Measurements from ENCODE around the gene MPST.
"Not testable (repeated sequence)": the region's sequence is repeated elsewhere in the genome, so short reads cannot be mapped to it uniquely, and the experiment has no call there.

MPST gene

GRCh38 chr22:37019309-37020191 lies at the start of gene MPST, which contains the start of gene TST:
Gene MPST (plus strand): TSS chr22:37019742. CDS start chr22:37019837, 95 bp downstream.
Gene TST (minus strand): TSS chr22:37019447. CDS start chr22:37018732, 715 bp downstream.
- peak; percentile 90 for DNase-seq (ENCODE audit: low read depth, low spot score)

DNA sequence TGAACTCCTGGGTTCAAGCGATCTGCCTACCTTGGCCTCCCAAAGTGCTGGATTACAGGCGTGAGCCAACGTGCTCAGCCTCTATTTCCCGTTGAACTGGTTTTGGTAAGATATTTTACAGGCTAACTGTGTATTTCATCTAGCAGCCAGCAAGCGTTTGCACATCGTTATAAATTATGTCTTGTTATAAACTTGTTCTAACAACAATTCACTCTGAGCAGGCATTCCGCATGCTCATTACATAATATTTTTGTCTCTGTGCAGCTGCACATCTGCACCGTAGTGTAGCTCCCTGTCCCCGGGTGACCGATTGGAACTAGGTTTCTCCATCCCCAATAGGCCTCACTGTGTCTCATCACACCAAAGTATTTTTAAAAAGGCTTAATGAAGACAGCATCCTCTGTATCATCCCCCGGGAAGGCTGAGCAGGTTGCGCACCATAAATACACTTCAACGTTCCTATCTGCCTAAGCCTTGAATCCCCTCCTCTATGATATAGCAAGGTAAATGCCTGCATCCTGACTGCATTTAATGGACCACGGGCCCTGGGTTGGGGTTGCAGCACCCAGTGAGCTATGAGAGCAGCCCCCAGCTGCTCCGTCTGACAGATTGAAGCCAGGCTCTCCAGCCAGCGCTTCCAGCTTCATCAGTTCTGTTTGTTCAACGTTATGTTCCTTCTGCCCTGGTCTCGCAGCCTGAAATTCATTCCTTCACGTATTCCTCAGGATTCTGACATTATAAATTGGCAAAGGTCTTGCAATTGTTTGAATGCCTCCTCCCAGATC lies 48.0 kb upstream of the MPST start:
- no peak for DNase-seq (ENCODE audit: low read depth, low spot score)

GRCh38 chr22:36976606-36977005 lies 42.9 kb upstream of the MPST start:
- no peak for DNase-seq (ENCODE audit: low read depth, low spot score)

GRCh38 chr22:36977401-36977861 lies 42.1 kb upstream of the MPST start:
- DNase-seq (ENCODE audit: low read depth, low spot score), result peak; percentile 38

DNA sequence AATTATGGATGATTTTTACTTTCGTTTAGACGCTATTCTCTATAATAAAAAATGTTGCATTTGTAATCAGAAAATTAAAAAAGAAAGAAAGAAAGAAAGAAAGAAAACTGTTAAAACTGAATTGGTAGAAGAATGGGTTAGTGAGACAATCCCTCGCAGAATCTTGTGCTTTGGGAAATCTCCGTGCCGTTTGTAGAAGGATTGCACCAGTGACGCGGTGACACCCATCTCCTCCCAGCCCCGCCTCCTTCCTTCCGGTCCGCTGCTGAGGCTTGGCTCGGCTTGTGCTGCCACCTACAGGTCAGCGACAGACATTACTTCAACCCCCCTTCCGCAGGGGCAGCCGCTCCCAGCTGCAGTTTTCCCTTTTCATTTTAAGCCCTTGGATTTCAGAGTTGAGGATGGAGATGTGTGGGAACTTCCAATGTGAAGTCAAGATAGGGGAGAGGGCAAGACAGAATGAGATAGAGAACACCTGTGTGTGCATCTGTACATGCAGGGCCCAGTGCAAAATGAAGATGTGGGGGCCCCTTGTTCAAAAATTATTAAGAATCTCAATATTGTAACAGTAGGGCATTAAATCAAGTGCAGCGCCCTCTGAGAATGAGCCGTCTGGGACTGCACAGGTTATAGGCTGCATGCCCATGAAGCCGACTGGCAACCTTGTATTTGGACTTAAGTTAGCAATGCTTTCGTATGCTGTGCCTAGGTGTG lies 41.4 kb upstream of the MPST start:
- DNase-seq (ENCODE audit: low read depth, low spot score), result peak; percentile 89

GRCh38 chr22:36979016-36979910 lies 40.3 kb upstream of the MPST start:
- DNase-seq (ENCODE audit: low read depth, low spot score), result no peak

DNA sequence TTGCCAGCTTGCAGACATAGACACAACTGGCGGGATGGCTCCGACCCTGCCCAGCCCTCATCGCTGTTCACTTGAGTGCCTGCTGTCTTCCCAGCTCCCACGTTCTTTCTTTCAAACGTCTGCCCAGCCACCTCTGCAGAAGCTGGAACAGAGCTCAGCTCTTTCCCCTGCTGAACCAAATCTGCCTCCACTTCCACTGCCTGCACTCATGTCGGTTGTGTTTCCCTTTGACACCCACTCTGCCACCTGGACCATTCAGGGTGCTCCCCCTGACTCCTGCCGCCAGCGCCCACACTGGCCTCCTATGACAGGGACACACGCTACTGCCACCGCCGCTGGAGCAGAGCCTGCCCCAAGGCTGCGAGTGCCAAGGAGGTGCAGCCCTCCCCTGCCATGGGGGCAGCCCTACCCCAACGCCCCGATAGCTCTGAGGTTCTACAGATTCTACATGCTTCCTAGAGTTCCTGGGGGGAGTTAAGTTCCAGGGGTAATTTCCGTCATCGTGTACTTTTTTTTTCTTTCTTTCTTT lies 38.2 kb upstream of the MPST start:
- no peak for DNase-seq (ENCODE audit: low read depth, low spot score)

- DNase-seq (ENCODE audit: low read depth, low spot score), result no peak
Observed at GRCh38 chr22:36982136-36982535, 37.4 kb upstream of the MPST start.

DNA sequence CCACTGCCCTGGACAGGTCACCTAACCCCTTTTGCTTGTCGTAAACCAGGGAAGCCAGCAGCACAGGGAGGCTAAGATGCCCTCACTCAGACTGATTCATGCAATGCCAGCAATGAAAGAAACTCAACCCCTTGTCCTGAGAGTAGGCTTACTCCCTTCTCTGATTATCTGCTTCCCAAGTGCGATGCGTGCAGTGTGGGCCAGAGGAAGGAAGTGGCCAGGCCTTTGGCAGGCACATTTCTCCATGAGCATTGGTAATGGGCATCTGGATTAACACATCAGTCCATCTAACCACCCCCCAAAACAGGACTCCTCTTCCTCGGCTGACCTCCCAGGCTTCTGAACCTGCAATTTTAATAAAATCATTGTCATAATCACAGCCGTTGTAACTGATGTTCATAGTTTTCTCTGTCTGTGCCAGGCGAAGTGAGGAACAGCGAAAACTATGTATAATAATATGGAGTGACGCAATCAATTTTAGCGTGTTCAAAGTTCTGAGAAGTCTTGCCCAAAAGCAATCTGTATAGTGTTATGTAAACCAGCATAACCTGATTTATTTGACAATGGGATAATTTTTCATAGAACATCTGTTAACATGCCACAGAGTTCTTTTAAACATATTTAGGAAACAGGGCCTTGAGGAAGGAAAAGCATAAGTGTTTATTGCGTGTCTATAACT lies 34.2 kb upstream of the MPST start:
- no peak for DNase-seq (ENCODE audit: low read depth, low spot score)

- peak; percentile 15 for DNase-seq (ENCODE audit: low read depth, low spot score)
Observed at GRCh38 chr22:36986242-36986821, 33.2 kb upstream of the MPST start.

- DNase-seq (ENCODE audit: low read depth, low spot score), result no peak
Observed at GRCh38 chr22:36988075-36988832, 31.3 kb upstream of the MPST start.

DNA sequence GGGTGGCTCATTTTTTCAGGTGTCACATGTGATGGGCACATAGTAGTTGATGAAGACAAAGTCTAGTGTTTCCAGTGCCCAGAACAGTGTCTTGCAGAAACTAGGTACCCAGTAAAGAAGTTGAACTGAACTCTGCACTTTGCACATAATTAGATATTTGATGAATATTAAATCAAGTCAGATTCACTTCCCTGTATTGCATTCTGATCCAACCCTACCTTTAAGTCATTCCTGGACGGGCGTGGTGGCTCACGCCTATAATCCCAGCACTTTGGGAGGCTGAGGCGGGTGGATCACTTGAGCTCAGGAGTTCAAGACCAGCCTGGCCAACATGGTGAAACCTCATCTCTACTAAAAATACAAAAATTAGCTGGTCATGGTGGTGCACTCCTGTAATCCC lies 30.5 kb upstream of the MPST start:
- DNase-seq (ENCODE audit: low read depth, low spot score), result not testable (repeated sequence)

GRCh38 chr22:36990457-36990856 lies 29.1 kb upstream of the MPST start:
- DNase-seq (ENCODE audit: low read depth, low spot score), result no peak

DNA sequence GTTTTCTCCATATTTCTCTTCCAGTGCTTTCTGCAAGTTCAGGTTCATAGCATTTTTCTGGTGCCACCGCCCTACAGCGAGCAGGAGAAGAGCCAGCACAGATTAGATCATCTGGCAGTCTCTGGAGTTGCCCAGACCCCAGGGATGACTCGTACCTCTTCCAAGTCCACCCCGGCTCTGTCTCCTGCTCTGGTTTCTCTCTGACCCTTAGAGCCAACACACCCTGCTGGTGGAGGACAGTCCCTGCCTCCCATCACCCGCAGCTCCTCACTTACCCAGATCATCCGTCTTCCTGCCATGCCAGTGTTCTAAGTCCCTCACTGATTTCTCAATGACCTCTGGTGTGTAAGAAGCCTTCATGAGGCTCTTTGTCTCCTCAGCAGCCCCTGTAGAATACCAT lies 28.3 kb upstream of the MPST start:
- no peak for DNase-seq (ENCODE audit: low read depth, low spot score)

GRCh38 chr22:36997746-36998145 lies 21.8 kb upstream of the MPST start:
- DNase-seq (ENCODE audit: low read depth, low spot score), result no peak

- no peak for DNase-seq (ENCODE audit: low read depth, low spot score)
Observed at GRCh38 chr22:36998620-36999351, 20.8 kb upstream of the MPST start.

GRCh38 chr22:36999463-36999862 lies 20.1 kb upstream of the MPST start:
- DNase-seq (ENCODE audit: low read depth, low spot score), result no peak
